ENCODE results near the gene AKAP7.
"Not testable (repeated sequence)": the region's sequence is repeated elsewhere in the genome, so short reads cannot be mapped to it uniquely, and the experiment has no call there.

The AKAP7 gene

GRCh38 chr6:131292145-131292938, 157.1 kb downstream of the AKAP7 start:
- DNase-seq (ENCODE audit: low read depth in 2 of 2) = no peak

GRCh38 chr6:131293472-131293911, 158.2 kb downstream of the AKAP7 start:
- no peak for DNase-seq (ENCODE audit: low read depth in 2 of 2)

GRCh38 chr6:131295081-131295480, 159.8 kb downstream of the AKAP7 start:
- no peak for DNase-seq (ENCODE audit: low read depth in 2 of 2)

- DNase-seq (ENCODE audit: low read depth in 2 of 2) = not testable (repeated sequence)
Observed at GRCh38 chr6:131300826-131301225, 165.6 kb downstream of the AKAP7 start.

GRCh38 chr6:131303338-131303930, 168.2 kb downstream of the AKAP7 start:
- no peak for DNase-seq (ENCODE audit: low read depth in 2 of 2)

- DNase-seq (ENCODE audit: low read depth in 2 of 2) = no peak
Observed at GRCh38 chr6:131305037-131305850, 170.0 kb downstream of the AKAP7 start.

- no peak for DNase-seq (ENCODE audit: low read depth in 2 of 2)
Observed at GRCh38 chr6:131309437-131309836, 174.2 kb downstream of the AKAP7 start.

- DNase-seq (ENCODE audit: low read depth in 2 of 2) = no peak
Observed at GRCh38 chr6:131314838-131315237, 179.6 kb downstream of the AKAP7 start.

- no peak for DNase-seq (ENCODE audit: low read depth in 2 of 2)
Observed at GRCh38 chr6:131316654-131317053, 181.4 kb downstream of the AKAP7 start.

GRCh38 chr6:131317516-131317915, 182.2 kb downstream of the AKAP7 start:
- DNase-seq (ENCODE audit: low read depth in 2 of 2) = no peak

- no peak for DNase-seq (ENCODE audit: low read depth in 2 of 2)
Observed at GRCh38 chr6:131321589-131321988, 186.3 kb downstream of the AKAP7 start.

GRCh38 chr6:131322125-131322524, 186.9 kb downstream of the AKAP7 start:
- DNase-seq (ENCODE audit: low read depth in 2 of 2) = no peak

- not testable (repeated sequence) for DNase-seq (ENCODE audit: low read depth in 2 of 2)
Observed at GRCh38 chr6:131325669-131326068, 190.4 kb downstream of the AKAP7 start.

GRCh38 chr6:131328727-131329126, 193.5 kb downstream of the AKAP7 start:
- not testable (repeated sequence) for DNase-seq (ENCODE audit: low read depth in 2 of 2)

GRCh38 chr6:131331151-131331550, 195.9 kb downstream of the AKAP7 start:
- no peak for DNase-seq (ENCODE audit: low read depth in 2 of 2)

- no peak for DNase-seq (ENCODE audit: low read depth in 2 of 2)
Observed at GRCh38 chr6:131331873-131332781, 196.9 kb downstream of the AKAP7 start.

Data from stimulated activated CD8-positive, alpha-beta memory T cell treated with anti-CD3 and anti-CD28 coated beads, Interleukin-15, amount 100 ng/mL, for 4 hours (primary cell).